ENCODE results near the gene LCLAT1.

Gene LCLAT1

GRCh38 chr2:30402441-30403182, 44.4 kb upstream of the LCLAT1 start (continued):
- no peak for TF ChIP-seq ZBTB10 (tag by site-specific recombination; IDR thresholded peaks at IDR 0.05)

DNA sequence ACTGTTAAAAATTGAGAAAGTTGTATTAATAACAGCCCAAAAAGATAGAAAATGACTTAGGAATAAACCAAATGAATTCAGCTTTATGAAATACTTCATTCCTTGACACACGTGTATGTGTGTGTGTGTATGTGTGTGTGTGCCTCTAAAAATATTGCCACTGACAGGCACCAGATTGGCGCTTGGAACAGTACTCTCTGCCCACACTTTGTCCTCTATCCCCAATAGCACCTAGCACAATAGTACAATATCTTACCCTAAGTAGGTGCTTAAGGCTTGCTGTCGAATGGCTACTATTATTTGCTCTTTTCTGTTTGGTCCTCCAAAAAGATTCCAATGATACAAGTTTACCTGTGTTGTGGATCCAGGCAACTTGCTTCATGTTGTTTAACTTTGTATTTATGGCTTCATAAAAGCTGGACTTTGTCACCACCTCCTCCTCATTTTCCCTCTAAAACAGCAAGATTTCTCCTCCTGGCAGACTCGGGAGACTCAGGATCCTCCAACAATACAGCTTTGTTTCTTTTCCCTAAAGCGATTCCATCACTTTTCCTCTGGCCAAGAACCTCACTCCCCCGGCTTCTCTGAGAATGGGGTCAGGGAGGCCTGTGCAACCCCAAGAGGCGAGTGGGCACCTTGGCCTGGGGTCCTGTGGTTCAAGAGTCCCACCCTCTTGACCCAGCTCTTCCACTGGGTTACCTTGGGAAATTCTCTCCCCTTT, 43.3 kb upstream of the LCLAT1 start:
- Histone ChIP-seq H3K36me3 (ENCODE audit: control insufficient read depth in 2 of 2, insufficient read depth in 1 of 2, low read length in 2 of 2) (no peaks in the 10 kb centered on the region), H3K27ac (ENCODE audit: extremely low read depth, low read depth, low read length) (no peak overlapping the region), H3K9me3 (ENCODE audit: control insufficient read depth, insufficient read depth, low read depth, low read length) (no peaks in the 10 kb centered on the region), H3K4me1 (ENCODE audit: control insufficient read depth, insufficient read depth, low read length) (no peaks in the 10 kb centered on the region), H3K4me3 (ENCODE audit: low read depth, low read length) (no peak overlapping the region)
- ChIA-PET CTCF (interaction anchor here (0.6 to 1.6 kb wide), 3 partner anchors 41 to 762 kb away, joined by 3 to 5 read pairs (median 5); no protein-coding TSS in a partner anchor), POLR2A (no interaction called here)
- no peak for TF ChIP-seq ZBTB1 (tag by site-specific recombination; IDR thresholded peaks at IDR 0.05)
- TF ChIP-seq ZNF658 (tag by site-specific recombination; IDR thresholded peaks at IDR 0.05): no peak
- no peak for TF ChIP-seq BCL11B (tag by site-specific recombination; IDR thresholded peaks at IDR 0.05; ENCODE audit: low read depth)
- no peak for TF ChIP-seq ZNF48 (tag by site-specific recombination; IDR thresholded peaks at IDR 0.05)
- no peak for TF ChIP-seq ZNF2 (tag by site-specific recombination; IDR thresholded peaks at IDR 0.05)
- TF ChIP-seq ZNF654 (tag by site-specific recombination; IDR thresholded peaks at IDR 0.05; ENCODE audit: low read depth): no peak
- no peak for TF ChIP-seq ZXDB (tag by site-specific recombination; IDR thresholded peaks at IDR 0.05)
- TF ChIP-seq TSHZ1 (tag by site-specific recombination; IDR thresholded peaks at IDR 0.05; ENCODE audit: borderline replicate concordance): no peak
- TF ChIP-seq ZSCAN30 (tag by site-specific recombination; IDR thresholded peaks at IDR 0.05): no peak
- TF ChIP-seq ZNF202 (tag by site-specific recombination; IDR thresholded peaks at IDR 0.05; ENCODE audit: borderline replicate concordance): no peak
- no peak for TF ChIP-seq ZNF121 (tag by site-specific recombination; IDR thresholded peaks at IDR 0.05)
- no peak for TF ChIP-seq KLF1 (tag by site-specific recombination; IDR thresholded peaks at IDR 0.05)

DNA sequence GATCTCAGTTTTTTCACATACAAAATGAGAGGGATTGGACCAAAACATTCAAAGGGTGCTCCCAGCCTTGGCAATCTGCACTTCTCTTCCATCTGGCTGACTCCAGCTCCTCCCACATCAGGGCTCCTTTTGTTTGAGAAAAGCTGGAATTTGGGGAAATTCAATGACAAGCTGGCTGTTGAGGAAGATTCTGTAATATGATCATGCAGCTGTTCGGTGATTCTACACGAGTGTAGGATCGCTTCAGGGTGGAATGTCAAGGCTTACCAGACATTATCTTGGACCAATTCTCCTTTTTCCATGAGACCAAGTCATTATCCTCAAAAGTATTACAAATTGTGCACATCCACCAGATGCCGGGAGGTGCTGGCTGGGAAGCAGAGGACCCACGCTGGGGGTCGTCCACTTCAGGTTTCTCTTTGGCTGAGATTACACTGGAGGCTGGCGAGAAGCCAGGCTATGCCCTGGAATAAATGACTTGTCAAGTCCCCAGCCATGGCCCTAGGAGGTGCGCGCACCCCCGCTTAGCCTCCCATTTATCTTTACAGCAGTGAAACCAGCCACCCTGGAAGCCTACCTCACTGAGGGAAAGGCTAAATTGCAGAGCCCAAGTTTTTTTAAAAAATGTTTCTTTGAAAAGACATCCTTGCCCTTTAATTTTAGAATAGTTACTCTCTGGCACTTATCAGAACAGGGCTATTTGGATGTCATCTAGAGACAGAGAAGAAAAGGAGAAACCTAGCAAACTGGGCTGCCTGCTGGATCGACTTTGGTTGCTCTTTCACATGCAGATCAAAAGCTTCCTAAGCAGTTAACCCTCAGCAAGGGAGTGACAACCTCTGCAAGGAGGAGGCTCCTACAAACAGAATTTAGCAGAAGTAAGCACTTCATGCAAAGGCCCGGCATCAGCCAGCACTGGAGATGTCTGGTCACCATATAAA, 42.5 kb upstream of the LCLAT1 start:
- no peaks in the 10 kb centered on the region for H3K4me1 ChIP-seq (ENCODE audit: control insufficient read depth, insufficient read depth, low read length)
- no peak overlapping the region for H3K27ac ChIP-seq (ENCODE audit: extremely low read depth, low read depth, low read length)
- H3K4me3 ChIP-seq (ENCODE audit: low read depth, low read length): no peak overlapping the region
- H3K9me3 ChIP-seq (ENCODE audit: control insufficient read depth, insufficient read depth, low read depth, low read length): no peaks in the 10 kb centered on the region
- ChIA-PET POLR2A (no interaction called here), CTCF (interaction anchor here (0.6 kb wide), 1 partner anchor 761 kb away, joined by 5 read pairs; no protein-coding TSS in a partner anchor)
- H3K36me3 ChIP-seq (ENCODE audit: control insufficient read depth in 2 of 2, insufficient read depth in 1 of 2, low read length in 2 of 2): no peaks in the 10 kb centered on the region
- TF ChIP-seq SP2 (tag by site-specific recombination; IDR thresholded peaks at IDR 0.05): no peak
- peak; percentile 69 for TF ChIP-seq GLIS1 (tag by site-specific recombination; IDR thresholded peaks at IDR 0.05)
- TF ChIP-seq ZNF10 (tag by site-specific recombination; IDR thresholded peaks at IDR 0.05): no peak
- TF ChIP-seq ZIC2 (tag by site-specific recombination; IDR thresholded peaks at IDR 0.05): peak; percentile 40; the same call in 1 of the 2 replicates
- no peak for TF ChIP-seq ZNF202 (tag by site-specific recombination; IDR thresholded peaks at IDR 0.05; ENCODE audit: borderline replicate concordance)

Data from HEK293 (cell line).